Measurements from ENCODE around the gene ZNF451.
"Not testable (repeated sequence)": the region's sequence is repeated elsewhere in the genome, so short reads cannot be mapped to it uniquely, and the experiment has no call there.

The ZNF451 gene

GRCh38 chr6:57090458-57091067 is 575 bp downstream of the ZNF451 start:
- DNase-seq (ENCODE audit: low read depth) = not testable (repeated sequence)

GRCh38 chr6:57091375-57091774 is 1.4 kb downstream of the ZNF451 start:
- DNase-seq (ENCODE audit: low read depth) = not testable (repeated sequence)

GRCh38 chr6:57094689-57095088 is 4.7 kb downstream of the ZNF451 start:
- DNase-seq (ENCODE audit: low read depth) = no peak

GRCh38 chr6:57097596-57097995 is 7.6 kb downstream of the ZNF451 start:
- DNase-seq (ENCODE audit: low read depth) = no peak

- DNase-seq (ENCODE audit: low read depth) = no peak
These were observed 13.0 kb downstream of the ZNF451 start for GRCh38 chr6:57102976-57103375.

GRCh38 chr6:57104336-57104735 is 14.3 kb downstream of the ZNF451 start:
- no peak for DNase-seq (ENCODE audit: low read depth)

- DNase-seq (ENCODE audit: low read depth) = no peak
These were observed 17.0 kb downstream of the ZNF451 start for GRCh38 chr6:57106990-57107389.

GRCh38 chr6:57108691-57109090 is 18.7 kb downstream of the ZNF451 start:
- DNase-seq (ENCODE audit: low read depth) = no peak

- no peak for DNase-seq (ENCODE audit: low read depth)
These were observed 19.9 kb downstream of the ZNF451 start for GRCh38 chr6:57109880-57110279.

GRCh38 chr6:57113105-57113504 is 23.1 kb downstream of the ZNF451 start:
- no peak for DNase-seq (ENCODE audit: low read depth)

GRCh38 chr6:57116776-57117175 is 26.8 kb downstream of the ZNF451 start:
- no peak for DNase-seq (ENCODE audit: low read depth)

- no peak for DNase-seq (ENCODE audit: low read depth)
These were observed 27.8 kb downstream of the ZNF451 start for GRCh38 chr6:57117796-57118195.

GRCh38 chr6:57123111-57123510 is 33.1 kb downstream of the ZNF451 start:
- no peak for DNase-seq (ENCODE audit: low read depth)

GRCh38 chr6:57127763-57128162 is 37.8 kb downstream of the ZNF451 start:
- DNase-seq (ENCODE audit: low read depth) = no peak

- no peak for DNase-seq (ENCODE audit: low read depth)
These were observed 40.7 kb downstream of the ZNF451 start for GRCh38 chr6:57130661-57131177.

GRCh38 chr6:57134954-57135353 is 45.0 kb downstream of the ZNF451 start:
- DNase-seq (ENCODE audit: low read depth) = no peak

- DNase-seq (ENCODE audit: low read depth) = no peak
These were observed 45.9 kb downstream of the ZNF451 start for GRCh38 chr6:57135885-57136284.

- no peak for DNase-seq (ENCODE audit: low read depth)
These were observed 47.4 kb downstream of the ZNF451 start for GRCh38 chr6:57137350-57137749.

GRCh38 chr6:57138026-57138425 is 48.0 kb downstream of the ZNF451 start:
- DNase-seq (ENCODE audit: low read depth) = no peak

- DNase-seq (ENCODE audit: low read depth) = no peak
These were observed 51.6 kb downstream of the ZNF451 start for GRCh38 chr6:57141451-57142177.

- no peak for DNase-seq (ENCODE audit: low read depth)
These were observed 52.2 kb downstream of the ZNF451 start for GRCh38 chr6:57142178-57142525.

- no peak for DNase-seq (ENCODE audit: low read depth)
These were observed 53.7 kb downstream of the ZNF451 start for GRCh38 chr6:57143690-57144089.

GRCh38 chr6:57147401-57147800 is 57.4 kb downstream of the ZNF451 start:
- DNase-seq (ENCODE audit: low read depth) = no peak

Measured in stimulated activated CD8-positive, alpha-beta memory T cell treated with anti-CD3 and anti-CD28 coated beads, Interleukin-15, amount 100 ng/mL, for 24 hours (primary cell).